NCI-H345 treated with DMSO at 0.1 percent for 48 hours (cell line): ENCODE measurements around the gene DEFB131B.
"Not testable (repeated sequence)": the region's sequence is repeated elsewhere in the genome, so short reads cannot be mapped to it uniquely, and the experiment has no call there.

Experiments
- DNase-seq: peaks from one replicate; lab custom pipeline; 2025; ENCODE audit not compliant: unreplicated experiment; lab: John Stamatoyannopoulos, UW

DEFB131B gene, protein sequence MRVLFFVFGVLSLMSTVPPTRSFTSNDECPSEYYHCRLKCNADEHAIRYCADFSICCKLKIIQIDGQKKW

DNA sequence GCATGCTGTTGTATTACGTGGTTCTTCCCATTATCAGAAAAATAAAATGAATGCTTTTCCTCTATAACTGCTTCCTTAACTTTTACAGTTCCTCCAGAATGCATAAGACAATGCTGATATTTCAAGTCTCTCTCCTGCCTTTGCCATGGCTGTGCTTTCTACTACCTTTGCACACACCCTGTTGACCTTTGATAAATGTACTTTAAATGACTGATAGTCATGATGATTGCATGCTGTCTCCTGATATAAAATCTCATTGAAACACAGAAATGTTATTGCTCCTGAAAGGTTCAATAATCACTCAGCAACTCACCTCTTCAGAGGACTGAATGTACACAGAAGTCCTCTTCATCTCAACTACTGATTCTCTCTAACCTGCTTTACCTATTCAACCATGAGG, at the start of gene DEFB131B:
Gene DEFB131B (plus strand): TSS at position 395 of the 400 bp plus-strand sequence. CDS start 0 bp downstream, at position 395.
- DNase-seq, result not testable (repeated sequence)

DNA sequence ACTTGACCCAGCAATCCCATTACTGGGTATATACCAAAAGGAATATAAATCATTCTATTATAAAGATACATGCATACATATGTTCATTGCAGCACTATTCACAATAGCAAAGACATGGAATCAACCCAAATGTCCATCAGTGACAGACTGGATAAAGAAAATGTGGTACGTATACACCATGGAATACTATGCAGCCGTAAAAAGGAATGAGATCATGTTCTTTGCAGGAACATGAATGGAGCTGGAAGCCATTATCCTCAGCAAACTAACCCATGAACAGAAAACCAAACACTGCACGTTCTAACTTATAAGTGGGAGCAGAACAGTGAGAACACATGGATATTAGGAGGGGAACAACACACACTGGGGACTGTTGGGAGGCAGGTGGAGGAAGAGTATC, 49.0 kb upstream of the DEFB131B start:
- not testable (repeated sequence) for DNase-seq

DNA sequence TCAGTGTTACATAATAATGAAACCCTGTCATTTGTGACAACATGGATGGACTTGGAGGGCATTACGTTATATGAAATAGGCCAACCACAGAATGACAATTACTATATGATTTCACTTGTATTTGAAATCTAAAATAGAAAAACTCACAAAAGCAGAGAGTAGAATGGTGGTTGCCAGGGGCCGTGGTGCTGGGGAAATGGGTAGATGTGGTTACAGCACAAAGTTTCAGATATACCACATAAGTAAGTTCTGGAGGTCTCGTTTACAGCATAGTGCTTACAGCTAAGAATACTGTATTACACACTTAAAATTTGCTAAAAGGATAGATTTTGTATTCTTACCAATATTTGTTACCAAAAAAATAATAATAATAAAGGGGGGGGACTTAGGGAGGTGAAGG, 48.6 kb upstream of the DEFB131B start:
- DNase-seq, result not testable (repeated sequence)

DNA sequence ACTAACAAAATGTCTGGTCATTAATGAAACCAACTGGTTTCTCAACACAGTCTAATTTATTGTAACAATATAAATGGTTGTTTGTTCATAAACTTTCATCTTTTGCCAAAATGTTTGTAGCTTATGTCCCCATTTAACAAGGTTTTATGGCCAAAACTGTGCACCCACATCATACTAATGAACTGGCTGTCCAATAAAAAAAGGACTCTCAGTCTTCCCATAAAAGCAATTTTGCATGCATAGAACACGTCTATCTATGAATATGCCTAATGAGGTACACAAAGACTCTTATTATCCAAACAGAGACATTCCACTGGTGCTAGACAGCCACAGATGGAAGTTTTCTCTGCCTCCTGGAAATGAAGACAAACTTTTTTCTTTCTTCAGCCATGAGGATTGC, 45.4 kb upstream of the DEFB131B start, which contains the start of gene DEFB108B:
Gene DEFB108B (plus strand): TSS at position 390 of the 400 bp plus-strand sequence. CDS start 0 bp downstream, at position 390.
- not testable (repeated sequence) for DNase-seq

DNA sequence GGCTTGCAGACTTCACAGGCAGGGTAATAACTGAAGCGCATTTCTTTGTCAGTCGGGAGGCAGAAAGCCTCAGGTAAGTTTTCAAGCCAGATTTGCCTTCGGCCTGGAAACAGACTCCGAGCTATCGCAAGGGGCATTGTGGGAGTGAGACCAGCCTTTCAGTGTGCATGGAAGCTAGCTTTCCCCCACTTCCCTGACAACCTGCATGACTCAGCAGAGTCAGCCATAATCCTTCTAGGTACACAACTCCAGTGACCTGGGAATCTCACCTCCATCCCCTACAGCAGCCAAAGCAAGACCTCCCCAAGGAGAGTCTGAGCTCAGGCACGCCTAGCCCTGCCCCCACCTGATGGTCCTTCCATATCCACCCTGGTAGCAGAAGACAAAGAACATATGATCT, 35.5 kb upstream of the DEFB131B start:
- not testable (repeated sequence) for DNase-seq

DNA sequence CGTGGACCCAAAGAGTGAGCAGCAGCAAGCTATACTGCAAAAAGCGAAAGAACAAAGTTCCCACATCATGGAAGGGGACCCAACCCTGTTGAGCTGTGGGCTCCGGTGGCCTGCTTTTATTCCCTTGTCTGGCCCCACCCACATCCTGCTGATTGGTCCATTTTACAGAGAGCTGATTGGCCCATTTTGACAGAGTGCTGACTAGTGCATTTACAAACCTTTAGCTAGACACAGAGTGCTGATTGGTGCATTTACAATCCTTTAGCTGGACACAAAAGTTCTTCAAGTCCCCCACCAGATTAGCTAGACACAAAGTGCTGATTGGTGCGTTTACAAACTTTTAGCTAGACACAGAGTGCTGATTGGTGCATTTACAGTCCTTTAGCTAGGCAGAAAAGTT, 34.9 kb upstream of the DEFB131B start:
- not testable (repeated sequence) for DNase-seq

DNA sequence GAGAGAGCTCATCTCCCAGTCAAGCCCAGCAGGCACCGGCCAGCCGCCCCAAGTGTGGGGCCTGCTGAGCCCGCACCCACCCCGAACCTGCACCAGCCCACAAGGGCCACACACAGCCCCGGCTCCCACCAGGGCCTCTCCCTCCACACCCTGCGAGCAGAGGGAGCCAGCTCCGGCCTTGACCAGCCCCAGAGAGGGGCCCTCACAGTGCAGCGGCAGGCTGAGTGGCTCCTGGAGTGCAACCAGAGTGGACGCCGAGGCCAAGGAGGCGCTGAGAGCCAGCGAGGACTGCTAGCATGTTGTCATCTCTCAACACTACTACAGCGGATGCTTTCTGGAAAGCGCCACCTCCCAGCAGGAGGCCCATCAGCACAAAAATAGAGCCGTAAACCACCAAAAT, 34.4 kb upstream of the DEFB131B start:
- no peak for DNase-seq

DNA sequence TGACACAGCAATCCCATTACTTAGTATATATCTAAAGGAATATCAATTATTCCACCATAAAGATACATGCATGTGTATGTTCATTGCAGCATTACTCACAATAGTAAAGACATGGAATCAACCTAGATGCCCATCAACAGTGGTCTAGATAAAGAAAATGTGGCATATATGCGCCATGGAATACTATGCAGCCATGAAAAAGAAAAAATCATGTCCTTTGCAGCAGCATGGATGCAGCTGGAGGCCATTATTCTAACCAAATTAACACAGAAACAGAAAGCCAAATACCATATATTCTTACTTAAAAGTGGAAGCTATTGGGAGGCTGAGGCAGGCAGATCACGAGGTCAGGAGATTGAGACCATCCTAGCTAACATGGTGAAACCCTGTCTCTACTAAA, 24.4 kb upstream of the DEFB131B start:
- DNase-seq, result not testable (repeated sequence)

DNA sequence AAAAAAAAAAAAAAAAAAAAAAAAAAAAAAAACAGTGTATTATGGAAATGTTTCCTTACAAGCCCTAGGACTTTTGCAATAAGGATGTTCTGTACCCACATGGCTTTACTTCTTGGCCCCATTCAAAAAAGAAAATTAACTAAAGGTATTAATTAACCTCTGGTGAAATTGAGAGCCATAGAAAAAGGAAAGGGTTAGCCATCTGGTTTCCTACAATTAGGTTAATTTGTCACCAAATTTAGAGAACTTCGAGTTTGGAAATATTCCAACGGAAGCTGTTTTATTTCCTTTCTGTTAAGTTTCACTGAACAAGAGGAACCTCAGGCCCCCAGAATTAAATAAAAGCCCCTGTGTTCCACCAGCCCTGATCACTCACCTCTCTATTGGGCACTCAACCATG, 22.4 kb upstream of the DEFB131B start:
- DNase-seq, result not testable (repeated sequence)

DNA sequence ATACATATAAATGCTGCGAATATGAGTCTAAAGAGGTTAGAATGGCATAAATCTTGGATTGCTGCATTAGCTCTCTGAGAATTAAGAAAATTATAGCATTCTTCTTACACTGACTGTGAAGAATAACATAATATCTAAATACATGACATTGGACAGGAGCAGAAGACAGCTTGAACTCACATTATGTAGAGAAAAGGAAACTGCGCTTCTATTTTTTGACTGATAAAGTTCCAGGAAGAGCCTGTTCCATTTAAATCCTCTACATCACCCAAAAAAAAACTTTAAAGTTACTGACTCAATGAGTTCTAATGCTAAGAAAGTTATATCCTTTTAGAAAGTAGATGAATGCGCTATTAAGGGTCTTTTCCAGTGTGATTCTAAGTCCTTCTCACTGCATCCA, 17.4 kb upstream of the DEFB131B start:
- not testable (repeated sequence) for DNase-seq

DNA sequence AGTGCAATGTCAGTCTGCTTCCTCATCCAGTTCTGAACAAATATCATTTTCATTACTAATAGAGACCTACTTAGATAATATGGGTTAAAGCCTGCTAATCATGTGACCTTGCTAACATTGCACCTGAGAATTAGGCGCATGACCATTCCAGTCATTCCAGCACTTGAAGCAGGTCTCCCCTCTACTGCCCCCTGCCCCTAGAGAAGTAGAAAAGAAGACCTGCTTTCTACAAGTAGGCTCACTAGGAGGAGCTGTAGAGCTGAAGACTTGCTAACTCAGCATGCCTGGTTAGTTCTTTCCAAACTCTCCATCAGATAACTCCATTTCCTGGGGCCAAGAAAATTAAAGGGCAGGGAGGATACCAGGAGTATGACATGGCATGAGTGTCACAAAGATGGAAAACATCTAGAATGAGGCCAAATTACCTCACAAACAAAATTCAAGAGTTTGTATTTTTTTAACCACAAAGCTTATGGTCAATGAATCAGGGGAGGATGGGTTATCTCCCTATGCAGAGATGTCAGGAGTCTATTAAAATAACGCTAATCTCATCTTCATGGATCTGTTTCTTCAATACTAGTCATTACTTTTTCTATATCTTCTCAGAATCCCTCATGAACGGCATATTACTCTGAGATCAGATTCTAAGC, 14.2 kb upstream of the DEFB131B start:
- not testable (repeated sequence) for DNase-seq

DNA sequence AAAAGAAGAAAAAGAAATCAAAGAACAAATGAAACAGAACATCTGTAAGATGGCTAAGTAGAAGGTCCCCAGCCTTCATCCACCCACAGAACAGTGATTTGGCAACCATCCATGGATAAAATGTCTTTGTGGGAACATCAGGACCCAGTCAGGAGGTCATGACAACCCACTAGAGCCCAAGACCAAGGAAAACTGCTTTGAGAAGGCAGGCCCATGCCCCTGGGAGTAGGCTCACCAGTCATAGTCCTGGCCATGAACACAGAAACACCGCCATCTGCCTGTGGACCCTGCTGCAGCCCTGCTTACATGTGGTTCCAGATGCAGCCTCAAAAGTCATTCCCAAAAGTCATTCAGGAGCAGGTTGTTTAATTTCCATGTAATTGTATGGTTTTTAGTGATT, 11.0 kb upstream of the DEFB131B start:
- not testable (repeated sequence) for DNase-seq

DNA sequence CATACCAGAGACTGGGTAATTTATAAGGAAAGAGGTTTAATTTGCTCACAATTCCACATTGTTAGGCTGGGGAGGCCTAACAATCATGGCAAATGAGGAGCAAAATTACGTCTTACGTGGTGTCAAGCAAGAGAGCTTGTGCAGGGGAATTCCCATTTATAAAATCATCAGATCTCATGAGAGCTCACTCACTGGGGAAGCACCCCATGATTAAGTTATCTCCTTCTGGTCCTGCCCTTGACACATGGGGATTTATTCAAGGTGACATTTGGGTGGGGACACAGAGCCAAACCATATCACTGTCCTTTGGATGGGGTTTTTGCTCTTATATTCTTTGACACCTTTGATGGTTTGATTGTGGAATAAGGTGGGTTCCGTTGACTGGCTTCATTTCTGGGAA, 8.3 kb upstream of the DEFB131B start:
- DNase-seq, result not testable (repeated sequence)

DNA sequence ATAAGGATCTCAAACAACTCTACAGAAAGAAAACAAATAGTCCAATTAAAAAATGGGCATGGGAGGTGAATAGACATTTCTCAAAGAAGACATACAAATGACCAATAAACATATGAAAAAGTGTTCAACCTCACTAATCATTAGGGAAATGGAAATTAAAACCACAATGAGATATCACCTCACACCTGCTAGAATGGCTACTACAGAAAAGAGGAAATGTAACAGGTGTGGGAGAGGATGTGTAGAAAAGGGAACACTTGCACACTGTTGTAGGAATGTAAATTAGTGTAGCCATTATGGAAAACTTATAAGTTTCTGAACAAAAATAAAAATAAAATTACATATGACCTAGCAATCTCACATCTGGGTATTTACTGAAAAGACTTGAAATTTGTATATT, 7.6 kb upstream of the DEFB131B start:
- DNase-seq, result not testable (repeated sequence)

DNA sequence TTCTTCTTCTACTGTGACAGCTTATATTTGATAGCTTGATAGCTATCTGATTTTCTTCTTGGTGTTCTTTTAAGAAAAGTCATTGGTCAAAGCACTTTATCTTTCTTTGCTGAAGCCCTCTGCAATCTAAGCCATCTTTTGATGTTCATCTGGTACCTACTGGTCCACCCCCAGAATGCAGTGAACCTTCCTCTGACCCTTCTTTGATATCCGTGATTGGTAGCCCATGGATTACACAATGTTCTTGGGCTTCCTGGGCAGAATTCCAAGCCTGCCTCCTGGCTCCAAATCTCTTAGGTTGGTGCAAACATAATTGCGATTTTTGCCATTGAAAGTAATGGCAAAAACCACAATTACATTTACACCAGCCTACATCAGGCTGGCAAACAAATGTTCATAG, 2.0 kb upstream of the DEFB131B start:
- not testable (repeated sequence) for DNase-seq

DNA sequence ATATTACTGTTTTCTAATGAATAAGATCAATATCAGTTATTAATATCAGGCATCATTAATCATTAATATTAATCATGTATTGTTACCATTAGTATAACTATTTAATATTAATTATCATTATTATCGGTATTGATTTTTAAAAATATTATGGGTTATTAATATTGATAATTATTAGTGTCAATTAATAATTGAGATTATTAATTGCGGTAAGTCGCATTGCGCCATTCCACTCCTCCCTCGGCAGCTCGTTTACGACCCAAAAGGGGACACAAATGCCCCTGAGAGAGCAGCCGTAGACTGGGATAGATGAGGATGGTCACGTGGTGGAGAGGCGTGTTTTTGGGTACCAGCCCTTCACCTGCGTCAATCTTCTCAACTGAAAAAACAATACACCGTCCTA, 7.6 kb downstream of the DEFB131B start:
- DNase-seq, result not testable (repeated sequence)

DNA sequence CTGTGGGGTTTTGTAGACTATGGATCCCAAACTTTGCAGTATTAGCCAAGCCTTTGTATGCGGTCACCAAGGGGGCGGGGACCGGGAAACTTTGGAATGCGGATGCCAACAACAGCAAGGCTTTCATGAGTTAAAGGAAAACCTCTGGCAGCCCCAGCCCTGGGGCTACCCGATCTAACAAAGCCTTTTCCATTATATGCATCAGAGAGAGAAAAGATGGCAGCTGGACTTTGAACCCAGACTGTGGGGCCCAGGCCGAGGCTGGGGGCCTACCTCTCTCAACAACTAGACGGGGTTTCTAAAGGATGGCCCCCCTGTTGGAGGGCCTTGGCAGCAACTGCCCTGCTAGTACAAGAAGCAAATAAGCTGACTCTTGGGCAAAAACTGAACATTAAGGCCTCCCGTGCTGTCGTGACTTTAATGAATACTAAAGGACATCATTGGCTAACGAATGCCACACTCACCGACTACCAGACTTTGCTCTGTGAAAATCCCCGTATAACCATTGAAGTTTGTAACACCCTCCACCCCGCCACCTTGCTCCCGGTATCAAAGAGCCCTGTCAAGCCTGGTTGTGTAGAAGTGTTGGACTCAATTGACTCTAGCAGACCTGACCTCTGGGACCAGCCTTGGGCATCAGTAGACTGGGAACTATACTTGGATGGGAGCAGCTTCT, 10.2 kb downstream of the DEFB131B start:
- DNase-seq, result not testable (repeated sequence)

DNA sequence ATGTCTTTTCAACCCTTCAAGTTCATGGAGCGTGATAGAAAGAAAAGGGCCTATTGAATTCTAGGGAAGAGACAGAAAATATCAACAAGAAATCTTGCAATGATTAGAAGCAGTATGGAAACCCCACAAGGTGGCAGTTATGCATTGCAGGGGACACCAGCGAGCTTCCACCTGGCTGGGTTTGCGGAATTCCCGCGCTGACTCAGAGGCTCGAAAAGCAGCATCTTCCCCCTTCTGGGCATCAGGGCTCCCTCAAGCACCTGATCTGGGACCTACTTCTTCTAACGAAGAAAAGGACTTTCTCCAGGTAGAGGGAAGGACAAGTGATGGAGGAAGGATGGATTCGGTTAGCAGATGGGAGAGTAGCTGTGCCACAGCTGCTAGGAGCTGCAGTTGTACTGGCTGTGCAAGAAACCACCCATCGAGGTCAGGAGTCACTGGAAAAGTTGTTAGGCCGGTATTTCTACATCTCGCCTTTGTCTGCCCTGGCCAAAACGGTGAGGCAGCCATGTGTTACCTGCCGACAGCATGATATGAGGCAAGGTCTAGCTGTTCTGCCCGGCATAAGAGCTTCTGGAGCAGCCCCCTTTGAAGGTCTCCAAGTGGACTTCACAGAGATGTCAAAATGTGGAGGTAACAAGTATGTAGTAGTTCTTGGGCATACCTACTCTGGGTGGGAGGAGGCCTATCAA, 11.1 kb downstream of the DEFB131B start:
- DNase-seq, result not testable (repeated sequence)

DNA sequence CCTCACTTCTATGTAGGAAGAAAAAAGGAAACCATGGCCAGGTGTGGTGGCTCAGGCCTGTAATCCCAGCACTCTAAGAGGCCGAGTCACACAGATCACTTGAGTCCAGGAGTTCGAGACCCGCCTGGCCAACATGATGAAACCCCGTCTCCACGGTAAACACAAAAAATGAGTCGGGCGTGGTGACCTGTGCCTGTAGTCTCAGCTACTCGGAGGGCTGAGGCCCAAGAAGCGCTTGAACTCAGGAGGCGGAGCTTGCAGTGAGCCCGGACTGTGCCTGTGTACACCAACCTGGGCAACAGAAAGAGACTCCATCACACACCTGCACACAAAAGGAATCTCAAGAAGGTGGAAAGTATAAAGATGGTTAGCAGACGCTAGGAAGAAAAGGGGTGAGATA, 17.7 kb downstream of the DEFB131B start:
- DNase-seq, result no peak

DNA sequence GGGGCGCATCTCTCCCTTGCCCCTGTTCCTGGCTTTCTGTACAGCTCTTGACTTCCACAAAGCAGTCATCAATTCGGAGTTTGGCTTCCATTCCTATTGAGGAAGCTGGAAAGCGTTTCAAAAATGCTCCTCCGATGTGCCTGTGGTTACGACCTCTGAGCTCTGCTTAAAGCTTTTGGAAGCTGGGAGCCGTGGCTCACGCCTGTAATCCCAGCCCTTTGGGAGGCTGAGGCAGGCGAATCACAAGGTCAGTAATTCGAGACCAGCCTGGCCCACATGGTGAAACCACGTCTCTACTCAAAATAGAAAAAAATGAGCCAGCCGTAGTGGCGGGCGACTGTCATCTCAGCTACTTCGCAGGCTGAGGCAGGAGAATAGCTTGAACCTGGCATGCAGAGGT, 22.9 kb downstream of the DEFB131B start:
- DNase-seq, result not testable (repeated sequence)

DNA sequence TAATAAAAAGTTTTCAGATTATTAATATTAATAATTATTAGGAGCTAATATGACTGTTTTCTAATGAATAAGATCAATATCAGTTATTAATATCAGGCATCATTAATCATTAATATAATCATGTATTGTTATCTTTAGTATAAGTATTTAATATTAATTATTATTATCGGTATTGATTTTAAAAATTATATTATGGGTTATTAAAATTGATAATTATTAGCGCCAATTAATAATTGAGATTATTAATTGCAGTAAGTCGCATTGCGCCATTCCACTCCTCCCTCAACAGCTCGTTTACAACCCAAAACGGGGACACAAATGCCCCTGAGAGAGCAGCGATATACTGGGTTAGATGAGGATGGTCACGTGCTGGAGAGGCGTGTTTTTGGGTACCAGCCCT, 30.0 kb downstream of the DEFB131B start:
- DNase-seq, result no peak

DNA sequence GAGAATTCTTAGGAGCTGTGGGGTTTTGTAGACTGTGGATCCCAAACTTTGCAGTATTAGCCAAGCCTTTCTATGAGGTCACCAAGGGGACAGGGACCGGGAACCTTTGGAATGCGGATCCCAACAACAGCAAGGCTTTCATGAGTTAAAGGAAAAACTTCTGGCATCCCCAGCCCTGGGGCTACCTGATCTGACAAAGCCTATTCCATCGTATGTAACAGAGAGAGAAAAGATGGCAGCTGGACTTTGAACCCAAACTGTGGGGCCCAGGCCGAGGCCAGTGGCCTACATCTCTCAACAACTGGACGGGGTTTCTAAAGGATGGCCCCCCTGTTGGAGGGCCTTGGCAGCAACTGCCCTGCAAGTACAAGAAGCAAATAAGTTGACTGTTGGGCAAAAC, 32.5 kb downstream of the DEFB131B start:
- DNase-seq, result not testable (repeated sequence)
